Measurements from ENCODE around the gene LKAAEAR1.

DNA sequence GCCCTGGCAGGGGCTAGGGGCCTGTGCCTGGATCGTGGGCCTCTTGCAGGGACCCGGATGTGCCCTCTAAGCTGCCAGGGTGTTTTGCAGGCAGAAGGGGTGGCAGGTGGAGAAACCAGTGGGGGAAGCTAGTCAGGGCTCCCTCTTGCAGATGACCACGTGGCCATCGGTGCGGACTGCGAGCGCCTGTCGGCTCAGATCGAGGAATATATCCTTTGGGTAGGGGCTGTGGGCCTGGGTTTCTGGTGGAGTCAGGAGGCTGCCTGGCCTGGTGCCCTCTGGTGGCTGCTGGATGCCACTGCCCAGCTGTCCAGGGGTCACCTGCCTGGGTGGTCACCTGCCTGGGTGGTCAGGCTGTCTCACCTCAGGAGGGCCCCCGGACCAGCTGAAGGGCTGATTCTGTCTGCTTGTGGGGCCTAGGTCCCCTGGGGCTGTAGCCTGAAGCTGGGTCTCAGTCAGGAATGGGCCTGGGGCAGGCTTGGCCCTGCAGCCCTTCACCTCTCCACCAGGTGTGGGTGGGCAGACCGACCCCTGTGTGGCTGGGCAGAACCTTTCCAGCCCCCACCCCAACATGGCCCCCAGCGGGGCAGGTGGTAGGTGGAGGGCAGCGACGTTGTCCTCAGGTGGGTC is 14.5 kb downstream of the LKAAEAR1 start:
- TF ChIP-seq POU2F2 (IDR thresholded peaks at IDR 0.05; ENCODE audit: low read depth, low read length): no peak
- no peak for TF ChIP-seq POLR2A (IDR thresholded peaks at IDR 0.05; ENCODE audit: low read depth, low read length)
- no peak for TF ChIP-seq POLR2AphosphoS5 (IDR thresholded peaks at IDR 0.05; ENCODE audit: low read depth, low read length)
- TF ChIP-seq PAX5 (IDR thresholded peaks at IDR 0.05; ENCODE audit: insufficient read depth, low read length, severe bottlenecking): no peak
